ENCODE data around the gene ADCY1. TPM values are rescaled to one million over a fixed set of nuclear protein-coding genes. Genes with fewer than 3 reads are reported as not detected.

Gene ADCY1
- total RNA-seq, 6 donors from 2014 or later = 0.46 to 4.1 (median 1.2) TPM

DNA sequence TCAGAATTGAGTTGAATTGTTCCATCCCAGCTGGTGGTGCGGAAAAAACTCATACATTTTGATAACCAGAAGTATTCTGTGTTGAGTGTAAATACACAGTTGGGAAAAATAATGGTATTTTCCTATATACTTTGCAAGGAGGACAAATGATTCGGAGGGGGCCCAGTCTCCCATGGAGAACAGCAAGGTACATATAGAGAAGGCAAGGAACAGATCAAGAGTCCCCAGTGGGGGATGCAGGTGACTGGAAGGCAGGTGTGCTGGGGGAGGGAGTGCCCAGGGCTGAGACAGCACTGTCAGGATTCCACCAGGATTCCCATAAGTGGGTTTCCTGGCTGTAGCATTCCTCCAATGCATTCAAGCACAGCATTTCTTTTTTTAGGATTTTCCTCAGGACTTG lies 10.8 kb upstream of the ADCY1 start:
- TF ChIP-seq, protein P1, sequence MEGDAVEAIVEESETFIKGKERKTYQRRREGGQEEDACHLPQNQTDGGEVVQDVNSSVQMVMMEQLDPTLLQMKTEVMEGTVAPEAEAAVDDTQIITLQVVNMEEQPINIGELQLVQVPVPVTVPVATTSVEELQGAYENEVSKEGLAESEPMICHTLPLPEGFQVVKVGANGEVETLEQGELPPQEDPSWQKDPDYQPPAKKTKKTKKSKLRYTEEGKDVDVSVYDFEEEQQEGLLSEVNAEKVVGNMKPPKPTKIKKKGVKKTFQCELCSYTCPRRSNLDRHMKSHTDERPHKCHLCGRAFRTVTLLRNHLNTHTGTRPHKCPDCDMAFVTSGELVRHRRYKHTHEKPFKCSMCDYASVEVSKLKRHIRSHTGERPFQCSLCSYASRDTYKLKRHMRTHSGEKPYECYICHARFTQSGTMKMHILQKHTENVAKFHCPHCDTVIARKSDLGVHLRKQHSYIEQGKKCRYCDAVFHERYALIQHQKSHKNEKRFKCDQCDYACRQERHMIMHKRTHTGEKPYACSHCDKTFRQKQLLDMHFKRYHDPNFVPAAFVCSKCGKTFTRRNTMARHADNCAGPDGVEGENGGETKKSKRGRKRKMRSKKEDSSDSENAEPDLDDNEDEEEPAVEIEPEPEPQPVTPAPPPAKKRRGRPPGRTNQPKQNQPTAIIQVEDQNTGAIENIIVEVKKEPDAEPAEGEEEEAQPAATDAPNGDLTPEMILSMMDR (IDR thresholded peaks at IDR 0.05) = no peak
- TF ChIP-seq POLR2AphosphoS5 (IDR thresholded peaks at IDR 0.05) = no peak
- no peak for TF ChIP-seq EP300 (IDR thresholded peaks at IDR 0.05)
- TF ChIP-seq POLR2A (IDR thresholded peaks at IDR 0.05) = no peak

DNA sequence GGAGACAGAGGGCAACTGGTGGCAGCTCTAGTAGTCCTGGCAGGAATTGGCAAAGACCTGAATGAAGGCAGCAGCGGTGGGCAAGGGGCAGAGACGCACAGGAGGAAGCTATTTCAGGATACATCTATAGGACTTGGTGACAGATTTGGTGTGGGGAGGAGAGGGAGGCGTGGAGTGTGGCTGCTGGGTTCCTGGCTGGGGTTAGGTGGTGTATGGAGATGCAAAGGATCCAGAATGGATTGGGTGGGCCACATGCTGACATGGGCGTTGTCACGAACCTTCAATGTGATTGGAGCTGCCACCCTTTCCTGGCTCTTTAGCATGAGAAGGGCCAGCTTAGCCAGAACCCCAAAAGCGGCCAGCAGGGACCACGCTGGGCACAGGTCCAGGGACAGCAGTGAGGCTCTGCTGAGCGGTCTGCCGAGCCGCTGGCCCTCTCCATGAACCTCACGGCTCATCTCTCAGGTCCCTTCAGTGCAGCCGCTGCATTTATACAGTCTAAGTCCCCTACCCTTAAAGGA lies 10.2 kb upstream of the ADCY1 start:
- WGBS, 2 donors = 55 to 59% methylated on average over 12 of the region's 12 CpGs
- H3K4me3 ChIP-seq = no peak overlapping the region
- no peak for DNase-seq
- no peaks in the 10 kb centered on the region for H3K36me3 ChIP-seq
- no peaks in the 10 kb centered on the region for H3K27me3 ChIP-seq
- peaks cover 0 to 10% (median 1%) of the 10 kb centered on the region in 4 donors for H3K9me3 ChIP-seq
- peaks cover 0 to 3% (median 0%) of the 10 kb centered on the region in 4 donors for H3K4me1 ChIP-seq
- TF ChIP-seq EP300 (IDR thresholded peaks at IDR 0.05) (no peak), POLR2A (IDR thresholded peaks at IDR 0.05) (no peak), POLR2AphosphoS5 (IDR thresholded peaks at IDR 0.05) (no peak)
- TF ChIP-seq, protein P1 (IDR thresholded peaks at IDR 0.05) = no peak
- H3K27ac ChIP-seq = no peak overlapping the region
- no peak for ATAC-seq (ENCODE audit: low FRiP score in 2 of 2)

More for the DNA sequence above, 10.8 kb upstream of the ADCY1 start:
- Histone ChIP-seq H3K27me3 (no peaks in the 10 kb centered on the region), H3K36me3 (no peaks in the 10 kb centered on the region), H3K4me1 (peaks cover 0 to 3% (median 0%) of the 10 kb centered on the region in 4 donors), H3K9me3 (peaks cover 0 to 10% (median 1%) of the 10 kb centered on the region in 4 donors), H3K4me3 (no peak overlapping the region), H3K27ac (no peak overlapping the region)
- DNase-seq = no peak
- no peak for ATAC-seq (ENCODE audit: low FRiP score in 2 of 2)
- 84 to 90% methylated on average over 2 of the region's 2 CpGs for WGBS, 2 donors

- H3K27ac ChIP-seq = no peak overlapping the region
- DNase-seq = no peak
- peaks cover 0 to 3% (median 0%) of the 10 kb centered on the region in 4 donors for H3K4me1 ChIP-seq
- H3K4me3 ChIP-seq = no peak overlapping the region
- peaks cover 0 to 7% (median under 1%) of the 10 kb centered on the region in 4 donors for H3K9me3 ChIP-seq
- H3K36me3 ChIP-seq = no peaks in the 10 kb centered on the region
- WGBS, 2 donors = 62 to 76% methylated on average over 8 of the region's 8 CpGs
- no peak for ATAC-seq (ENCODE audit: low FRiP score in 2 of 2)
- H3K27me3 ChIP-seq = no peaks in the 10 kb centered on the region
- TF ChIP-seq, protein P1 (IDR thresholded peaks at IDR 0.05) = no peak
- TF ChIP-seq POLR2AphosphoS5 (IDR thresholded peaks at IDR 0.05) (no peak), POLR2A (IDR thresholded peaks at IDR 0.05) (no peak), EP300 (IDR thresholded peaks at IDR 0.05) (no peak)
Measured at GRCh38 chr7:45564485-45564884, 9.7 kb upstream of the ADCY1 start.

DNA sequence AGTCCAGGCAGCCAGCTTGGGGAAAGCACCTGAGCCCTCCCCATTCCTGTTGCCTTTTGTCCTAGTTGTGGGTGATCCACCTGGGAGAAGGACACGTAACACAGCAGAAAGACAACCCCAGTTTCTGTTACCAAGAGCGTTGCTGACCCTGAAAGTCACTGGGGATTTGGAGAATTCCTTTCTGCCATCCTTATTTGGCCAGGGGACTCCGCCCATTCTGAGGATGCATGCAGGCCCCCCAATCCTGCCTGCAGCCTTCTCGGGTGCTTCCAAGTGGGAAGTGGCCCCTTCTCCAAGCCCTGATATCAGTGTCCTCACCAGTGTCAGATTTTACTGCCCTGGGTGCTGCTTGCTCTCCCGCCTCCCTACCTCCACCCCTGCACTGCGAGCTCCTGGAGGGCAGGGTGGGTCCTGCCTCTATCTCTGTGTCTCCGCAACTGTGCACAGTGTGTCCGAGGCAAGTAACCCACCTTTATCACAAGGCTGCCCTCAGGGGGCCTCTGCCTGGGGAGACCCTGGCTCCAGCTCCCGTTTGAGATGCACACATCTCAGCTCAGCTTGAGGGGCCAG lies 9.2 kb upstream of the ADCY1 start:
- ATAC-seq (ENCODE audit: low FRiP score in 2 of 2) = no peak
- Histone ChIP-seq H3K9me3 (peaks cover 0 to 2% (median 0%) of the 10 kb centered on the region in 4 donors), H3K27ac (no peak overlapping the region), H3K4me3 (no peak overlapping the region), H3K4me1 (peaks cover 0 to 3% (median 0%) of the 10 kb centered on the region in 4 donors), H3K27me3 (no peaks in the 10 kb centered on the region), H3K36me3 (no peaks in the 10 kb centered on the region)
- TF ChIP-seq, protein P1 (IDR thresholded peaks at IDR 0.05) = no peak
- TF ChIP-seq POLR2A (IDR thresholded peaks at IDR 0.05) = no peak
- no peak for TF ChIP-seq EP300 (IDR thresholded peaks at IDR 0.05)
- TF ChIP-seq POLR2AphosphoS5 (IDR thresholded peaks at IDR 0.05) = no peak
- no peak for DNase-seq
- WGBS, 2 donors = 73 to 75% methylated on average over 8 to 9 of the region's 9 CpGs

DNA sequence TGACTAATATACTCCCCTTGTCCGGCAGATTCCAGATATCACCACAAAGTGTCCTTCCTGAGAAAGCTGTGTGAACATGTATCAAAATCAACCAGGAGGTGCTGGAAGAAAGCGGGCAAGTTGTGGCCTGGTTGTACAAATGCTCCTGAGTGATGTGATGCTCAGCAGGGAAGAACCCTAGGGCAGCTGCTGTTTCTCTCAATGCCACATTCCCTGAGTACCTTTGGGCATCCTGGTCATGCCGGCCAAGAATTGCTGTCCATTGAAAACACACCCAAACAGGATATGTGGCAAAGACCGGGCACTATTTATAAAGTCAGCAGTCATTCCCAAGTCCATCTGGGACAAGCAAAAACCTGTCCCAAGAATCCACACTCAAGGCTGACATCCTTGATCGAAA lies 7.8 kb upstream of the ADCY1 start:
- no peaks in the 10 kb centered on the region for H3K36me3 ChIP-seq
- H3K27me3 ChIP-seq = no peaks in the 10 kb centered on the region
- ATAC-seq (ENCODE audit: low FRiP score in 2 of 2) (no peak), DNase-seq (no peak)
- no peak overlapping the region for H3K4me3 ChIP-seq
- peaks cover 0 to 3% (median 0%) of the 10 kb centered on the region in 4 donors for H3K4me1 ChIP-seq
- no peaks in the 10 kb centered on the region for H3K9me3 ChIP-seq
- 74 to 81% methylated on average over 5 of the region's 5 CpGs for WGBS, 2 donors
- TF ChIP-seq, protein P1 (IDR thresholded peaks at IDR 0.05) = no peak
- no peak for TF ChIP-seq EP300 (IDR thresholded peaks at IDR 0.05)
- no peak for TF ChIP-seq POLR2AphosphoS5 (IDR thresholded peaks at IDR 0.05)
- TF ChIP-seq POLR2A (IDR thresholded peaks at IDR 0.05) = no peak
- no peak overlapping the region for H3K27ac ChIP-seq
